HEK293T (cell line): Measurements from ENCODE around the gene SDR39U1.

Experiments used
- CTCF ChIA-PET: fragments of 350-600 bp; formaldehyde crosslinking; extraction: SDS; loops from one replicate; lab custom pipeline; 2021; ENCODE audit warnings: antibody characterized with exemption, inconsistent platforms; lab: Yijun Ruan, JAX
- POLR2A ChIA-PET: fragments of 350-600 bp; formaldehyde crosslinking; extraction: SDS; loops from one replicate; lab custom pipeline; 2020; ENCODE audit warnings: antibody characterized with exemption, inconsistent platforms; lab: Yijun Ruan, JAX
- DNase-seq: peaks from one replicate; pipeline ENCODE4 v3.0.0; 2012; ENCODE audit warnings: mixed read lengths; ENCODE audit errors: extremely low spot score
- ARNT ChIP-seq: fragments of 450-650 bp; IDR thresholded peaks from 2 replicates; pipeline ENCODE4 v1.6.1; 2017; ENCODE audit warnings: mild to moderate bottlenecking
- BHLHE40 ChIP-seq: fragments of 450-650 bp; IDR thresholded peaks from 2 replicates; pipeline ENCODE4 v1.6.1; 2016; ENCODE audit warnings: mild to moderate bottlenecking, moderate library complexity, borderline replicate concordance
- CTBP1 ChIP-seq: fragments of 450-650 bp; IDR thresholded peaks from 2 replicates; pipeline ENCODE4 v1.6.1; 2016; ENCODE audit warnings: borderline replicate concordance
- ELF4 ChIP-seq: fragments of 450-650 bp; IDR thresholded peaks from 2 replicates; pipeline ENCODE4 v1.6.1; 2017; ENCODE audit warnings: antibody characterized with exemption
- FOXA1 ChIP-seq: fragments of 450-650 bp; IDR thresholded peaks from 2 replicates; pipeline ENCODE4 v1.6.1; 2016; ENCODE audit warnings: mild to moderate bottlenecking
- FOXK2 ChIP-seq: fragments of 450-650 bp; IDR thresholded peaks from 2 replicates; pipeline ENCODE4 v1.6.1; 2016; ENCODE audit warnings: mild to moderate bottlenecking
- FOXM1 ChIP-seq: fragments of 450-650 bp; IDR thresholded peaks from 2 replicates; pipeline ENCODE4 v1.6.1; 2017; ENCODE audit warnings: mild to moderate bottlenecking, borderline replicate concordance
- HDGF ChIP-seq: fragments of 450-650 bp; IDR thresholded peaks from 2 replicates; pipeline ENCODE4 v1.6.1; 2017; ENCODE audit warnings: antibody characterized with exemption, borderline replicate concordance
- L3MBTL2 ChIP-seq: fragments of 450-650 bp; conservative IDR thresholded peaks from 2 replicates; pipeline ENCODE4 v1.6.1; 2016; ENCODE audit warnings: mild to moderate bottlenecking
- LEF1 ChIP-seq: fragments of 450-650 bp; IDR thresholded peaks from 2 replicates; pipeline ENCODE4 v1.6.1; 2017; ENCODE audit warnings: mild to moderate bottlenecking, borderline replicate concordance
- NFRKB ChIP-seq: fragments of 450-650 bp; IDR thresholded peaks from 2 replicates; pipeline ENCODE4 v1.6.1; 2016; ENCODE audit warnings: mild to moderate bottlenecking, moderate library complexity
- PKNOX1 ChIP-seq: fragments of 450-650 bp; IDR thresholded peaks from 2 replicates; pipeline ENCODE4 v1.6.1; 2016
- SP1 ChIP-seq: fragments of 450-650 bp; IDR thresholded peaks from 2 replicates; pipeline ENCODE4 v1.6.1; 2017
- SUZ12 ChIP-seq: fragments of 450-650 bp; IDR thresholded peaks from 2 replicates; pipeline ENCODE4 v1.6.1; 2016; ENCODE audit warnings: mild to moderate bottlenecking
- TARDBP ChIP-seq: fragments of 450-650 bp; IDR thresholded peaks from 2 replicates; pipeline ENCODE4 v1.6.1; 2016
- ZNF384 ChIP-seq: fragments of 450-650 bp; IDR thresholded peaks from 2 replicates; pipeline ENCODE4 v1.6.1; 2016

The SDR39U1 gene

DNA sequence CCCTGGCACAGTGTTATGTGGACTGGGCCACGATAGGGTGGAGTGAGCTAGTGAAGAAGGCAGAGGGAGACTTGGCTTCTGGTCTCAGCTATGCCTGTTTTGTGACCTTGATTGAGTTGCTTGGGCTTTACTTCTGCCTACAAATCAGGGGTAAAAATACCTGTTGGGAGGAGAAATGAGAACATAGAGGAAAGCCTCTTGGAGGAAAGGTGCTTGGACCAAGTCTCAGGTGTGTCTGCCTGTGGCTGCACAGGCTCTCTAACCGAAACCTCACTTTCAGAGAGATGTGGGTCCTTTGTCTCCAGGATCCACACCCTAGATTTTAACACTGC lies 4.9 kb downstream of the SDR39U1 start:
- CTCF ChIA-PET = interaction anchor here (2.1 to 3.5 kb wide), 4 partner anchors 72 to 130 kb away, joined by 8 to 25 read pairs (median 18); partner anchors contain the start of gene CIDEB
- POLR2A ChIA-PET = interaction anchor here (0.9 to 1.8 kb wide), 8 partner anchors 14 to 195 kb away, joined by 3 to 8 read pairs (median 4); partner anchors contain the start of genes DHRS1, NOP9 and TINF2
- DNase-seq = no peak
- TF ChIP-seq SUZ12 (no peak), TARDBP (no peak), ELF4 (no peak), ARNT (no peak), L3MBTL2 (no peak), FOXM1 (no peak), FOXK2 (no peak), HDGF (no peak), ZNF384 (no peak)

- no peak for TF ChIP-seq BHLHE40
- no peak for TF ChIP-seq PKNOX1
- no peak for TF ChIP-seq ZNF384
- TF ChIP-seq TARDBP = no peak
- no peak for TF ChIP-seq ARNT
- TF ChIP-seq CTBP1 = no peak
- no peak for TF ChIP-seq FOXA1
- no peak for TF ChIP-seq ELF4
- TF ChIP-seq LEF1 = no peak
- no peak for TF ChIP-seq SUZ12
- no peak for TF ChIP-seq NFRKB
- TF ChIP-seq FOXM1 = no peak
- TF ChIP-seq FOXK2 = no peak
- TF ChIP-seq L3MBTL2 = no peak
- TF ChIP-seq SP1 = no peak
- TF ChIP-seq HDGF = no peak
- DNase-seq = no peak
- ChIA-PET CTCF (interaction anchor here (0.5 to 3.5 kb wide), 14 partner anchors 67 to 323 kb away, joined by 3 to 25 read pairs (median 4); partner anchors contain the start of genes CIDEB and RIPK3), POLR2A (interaction anchor here (0.9 to 1.8 kb wide), 12 partner anchors 14 to 194 kb away, joined by 3 to 8 read pairs (median 4); partner anchors contain the start of genes DHRS1, NOP9 and TINF2)
Measured at GRCh38 chr14:24437020-24437735, 5.4 kb downstream of the SDR39U1 start.

GRCh38 chr14:24436355-24437019 lies 6.1 kb downstream of the SDR39U1 start:
- ChIA-PET CTCF (interaction anchor here (0.5 to 3.5 kb wide), 19 partner anchors 14 to 323 kb away, joined by 3 to 25 read pairs (median 4); partner anchors contain the start of genes CIDEB and RIPK3), POLR2A (interaction anchor here (0.9 to 1.8 kb wide), 9 partner anchors 13 to 194 kb away, joined by 3 to 8 read pairs (median 4); partner anchors contain the start of genes DHRS1, NOP9 and TINF2)
- DNase-seq = peak; percentile 65
- no peak for TF ChIP-seq FOXM1
- TF ChIP-seq L3MBTL2 = no peak
- TF ChIP-seq BHLHE40 = no peak
- no peak for TF ChIP-seq FOXA1
- TF ChIP-seq TARDBP = no peak
- no peak for TF ChIP-seq LEF1
- no peak for TF ChIP-seq SUZ12

GRCh38 chr14:24435998-24436354 lies 6.6 kb downstream of the SDR39U1 start:
- TF ChIP-seq ARNT (no peak), L3MBTL2 (no peak), ZNF384 (no peak), SUZ12 (no peak), ELF4 (no peak), FOXK2 (no peak), FOXM1 (no peak), SP1 (no peak), BHLHE40 (no peak), PKNOX1 (no peak)
- ChIA-PET POLR2A (interaction anchor here (0.9 to 1.3 kb wide), 5 partner anchors 74 to 193 kb away, joined by 3 to 5 read pairs (median 4); partner anchors contain the start of gene TINF2), CTCF (interaction anchor here (0.6 to 3.5 kb wide), 15 partner anchors 13 to 139 kb away, joined by 3 to 25 read pairs (median 4); partner anchors contain the start of genes CIDEB and RIPK3)
- no peak for DNase-seq

DNA sequence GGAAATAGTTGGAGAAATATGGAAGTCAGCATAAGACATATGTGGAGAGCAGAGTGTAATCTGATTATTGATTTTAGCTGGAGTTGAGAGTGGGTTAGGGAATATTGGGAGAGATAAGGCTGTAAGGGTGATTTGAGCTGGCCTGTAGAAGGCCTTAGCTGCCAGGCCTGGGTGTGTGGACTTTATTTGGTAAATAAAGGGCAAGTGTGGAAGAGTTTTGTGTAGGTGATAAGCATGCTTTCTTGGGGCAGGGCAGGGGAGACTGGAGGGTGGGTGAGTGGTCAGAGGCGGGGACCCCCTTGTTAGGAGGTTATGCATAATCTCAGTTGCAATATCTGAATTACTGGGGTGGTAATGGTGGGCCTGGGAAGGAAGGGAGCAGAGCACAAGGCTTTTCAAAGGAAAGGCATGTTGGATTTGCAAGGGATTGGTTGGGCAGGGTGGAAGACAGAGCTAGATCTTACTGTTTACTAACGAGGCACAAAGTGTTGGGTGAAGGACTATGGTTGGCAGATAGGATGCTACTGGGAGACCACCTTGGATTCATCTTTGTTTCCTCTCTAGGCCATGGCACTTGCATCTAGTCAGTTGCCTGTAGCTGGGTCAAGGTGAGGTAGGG lies 7.3 kb downstream of the SDR39U1 start:
- CTCF ChIA-PET = interaction anchor here (1.0 to 3.5 kb wide), 6 partner anchors 16 to 128 kb away, joined by 3 to 25 read pairs (median 13); partner anchors contain the start of gene CIDEB
- POLR2A ChIA-PET = interaction anchor here (0.9 kb wide), 1 partner anchor 192 kb away, joined by 3 read pairs; the partner anchor contains the start of gene TINF2
- TF ChIP-seq L3MBTL2 (no peak), ARNT (no peak), ELF4 (no peak), FOXK2 (no peak), PKNOX1 (no peak), FOXA1 (no peak), BHLHE40 (no peak), FOXM1 (no peak), HDGF (no peak)
- no peak for DNase-seq
